ENCODE measurements around the gene GRM5. TPM values are rescaled to one million over a fixed set of nuclear protein-coding genes. Genes with fewer than 3 reads are reported as not detected.

GRM5 gene
- total RNA-seq, 4 donors from 2014 or later, result not detected

DNA sequence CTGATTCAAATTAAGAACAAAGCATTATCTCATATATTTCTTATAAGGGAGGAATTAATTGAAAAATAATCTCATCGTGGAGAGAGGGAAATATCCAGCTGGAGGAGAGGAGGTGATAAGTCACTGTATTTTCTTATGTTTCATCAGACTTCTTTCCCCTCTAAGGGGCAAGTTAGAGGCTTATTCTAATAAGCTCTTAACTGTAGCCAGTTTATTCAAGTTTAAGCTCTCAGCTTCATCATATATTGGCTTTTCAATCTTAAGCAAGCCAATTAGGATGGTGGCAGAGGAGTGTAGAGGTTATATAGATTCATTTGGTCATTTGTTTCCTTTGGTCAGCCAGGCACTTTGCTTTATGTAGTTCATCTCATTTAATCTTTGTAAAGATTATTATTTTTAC is 256.7 kb downstream of the GRM5 start:
- Histone ChIP-seq H3K9me3 (no peaks in the 10 kb centered on the region), H3K4me1 (no peaks in the 10 kb centered on the region), H3K36me3 (no peaks in the 10 kb centered on the region), H3K27ac (no peak overlapping the region), H3K27me3 (no peaks in the 10 kb centered on the region), H3K4me3 (no peak overlapping the region)
- no peak for ATAC-seq
- TF ChIP-seq, protein P1, sequence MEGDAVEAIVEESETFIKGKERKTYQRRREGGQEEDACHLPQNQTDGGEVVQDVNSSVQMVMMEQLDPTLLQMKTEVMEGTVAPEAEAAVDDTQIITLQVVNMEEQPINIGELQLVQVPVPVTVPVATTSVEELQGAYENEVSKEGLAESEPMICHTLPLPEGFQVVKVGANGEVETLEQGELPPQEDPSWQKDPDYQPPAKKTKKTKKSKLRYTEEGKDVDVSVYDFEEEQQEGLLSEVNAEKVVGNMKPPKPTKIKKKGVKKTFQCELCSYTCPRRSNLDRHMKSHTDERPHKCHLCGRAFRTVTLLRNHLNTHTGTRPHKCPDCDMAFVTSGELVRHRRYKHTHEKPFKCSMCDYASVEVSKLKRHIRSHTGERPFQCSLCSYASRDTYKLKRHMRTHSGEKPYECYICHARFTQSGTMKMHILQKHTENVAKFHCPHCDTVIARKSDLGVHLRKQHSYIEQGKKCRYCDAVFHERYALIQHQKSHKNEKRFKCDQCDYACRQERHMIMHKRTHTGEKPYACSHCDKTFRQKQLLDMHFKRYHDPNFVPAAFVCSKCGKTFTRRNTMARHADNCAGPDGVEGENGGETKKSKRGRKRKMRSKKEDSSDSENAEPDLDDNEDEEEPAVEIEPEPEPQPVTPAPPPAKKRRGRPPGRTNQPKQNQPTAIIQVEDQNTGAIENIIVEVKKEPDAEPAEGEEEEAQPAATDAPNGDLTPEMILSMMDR (IDR thresholded peaks at IDR 0.05), result no peak
- TF ChIP-seq EP300 (IDR thresholded peaks at IDR 0.05) (no peak), POLR2A (IDR thresholded peaks at IDR 0.05) (no peak), POLR2AphosphoS5 (IDR thresholded peaks at IDR 0.05) (no peak)
- WGBS, 2 donors (ENCODE audit: low coverage in 1 of 2), result 50 to 70% methylated on average over 1 of the region's 1 CpG

DNA sequence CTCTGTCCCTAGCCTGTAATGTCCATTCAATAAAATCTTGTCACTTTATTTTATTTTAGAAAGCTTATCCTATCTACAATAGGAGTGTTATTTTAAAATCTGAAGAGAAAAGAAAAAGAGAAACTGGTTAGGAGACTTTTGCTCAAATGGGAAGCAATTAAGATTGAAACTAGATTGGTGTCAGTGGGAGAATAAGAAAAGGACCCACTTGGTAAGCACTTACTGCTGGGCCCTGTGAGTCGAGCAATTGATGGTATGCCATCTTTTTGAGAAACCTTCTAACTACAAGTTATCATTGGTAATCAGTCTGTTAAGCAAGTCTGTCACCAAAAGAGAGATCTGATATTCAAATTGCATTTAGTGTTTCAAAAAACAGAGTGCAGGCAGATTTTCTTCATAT is 258.4 kb downstream of the GRM5 start:
- TF ChIP-seq, protein P1 (IDR thresholded peaks at IDR 0.05), result no peak
- TF ChIP-seq POLR2AphosphoS5 (IDR thresholded peaks at IDR 0.05), result no peak
- no peak for TF ChIP-seq EP300 (IDR thresholded peaks at IDR 0.05)
- no peak for TF ChIP-seq POLR2A (IDR thresholded peaks at IDR 0.05)
- Histone ChIP-seq H3K27ac (no peak overlapping the region), H3K36me3 (no peaks in the 10 kb centered on the region), H3K27me3 (no peaks in the 10 kb centered on the region), H3K4me3 (no peak overlapping the region), H3K4me1 (no peaks in the 10 kb centered on the region), H3K9me3 (no peaks in the 10 kb centered on the region)
- WGBS, 2 donors (ENCODE audit: low coverage in 1 of 2), result 88 to 100% methylated on average over 1 of the region's 1 CpG
- no peak for ATAC-seq

DNA sequence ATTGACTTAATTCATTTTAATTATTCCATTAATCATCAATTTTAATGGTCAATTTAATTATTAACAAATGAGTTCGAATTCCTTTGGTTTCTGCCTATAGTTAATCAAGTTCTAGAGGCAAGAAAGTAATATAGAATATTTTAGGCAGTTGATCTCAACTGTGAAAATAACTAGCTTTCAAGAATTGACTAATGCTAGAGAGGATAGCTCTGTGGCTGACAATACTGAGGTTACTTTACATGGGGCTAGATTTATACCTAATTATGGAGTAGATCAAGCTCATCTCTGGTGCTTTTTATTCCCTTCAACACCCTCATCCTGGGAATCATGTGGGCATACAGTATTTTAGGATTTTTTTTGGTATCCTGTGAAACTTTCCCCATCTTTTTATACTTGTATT is 259.4 kb downstream of the GRM5 start:
- 67 to 76% methylated on average over 1 of the region's 1 CpG for WGBS, 2 donors (ENCODE audit: low coverage in 1 of 2)
- no peaks in the 10 kb centered on the region for H3K4me1 ChIP-seq
- H3K9me3 ChIP-seq, result no peaks in the 10 kb centered on the region
- TF ChIP-seq POLR2A (IDR thresholded peaks at IDR 0.05) (no peak), EP300 (IDR thresholded peaks at IDR 0.05) (no peak), POLR2AphosphoS5 (IDR thresholded peaks at IDR 0.05) (no peak)
- TF ChIP-seq, protein P1 (IDR thresholded peaks at IDR 0.05), result no peak
- no peaks in the 10 kb centered on the region for H3K36me3 ChIP-seq
- no peak overlapping the region for H3K4me3 ChIP-seq
- no peaks in the 10 kb centered on the region for H3K27me3 ChIP-seq
- H3K27ac ChIP-seq, result no peak overlapping the region
- no peak for ATAC-seq

DNA sequence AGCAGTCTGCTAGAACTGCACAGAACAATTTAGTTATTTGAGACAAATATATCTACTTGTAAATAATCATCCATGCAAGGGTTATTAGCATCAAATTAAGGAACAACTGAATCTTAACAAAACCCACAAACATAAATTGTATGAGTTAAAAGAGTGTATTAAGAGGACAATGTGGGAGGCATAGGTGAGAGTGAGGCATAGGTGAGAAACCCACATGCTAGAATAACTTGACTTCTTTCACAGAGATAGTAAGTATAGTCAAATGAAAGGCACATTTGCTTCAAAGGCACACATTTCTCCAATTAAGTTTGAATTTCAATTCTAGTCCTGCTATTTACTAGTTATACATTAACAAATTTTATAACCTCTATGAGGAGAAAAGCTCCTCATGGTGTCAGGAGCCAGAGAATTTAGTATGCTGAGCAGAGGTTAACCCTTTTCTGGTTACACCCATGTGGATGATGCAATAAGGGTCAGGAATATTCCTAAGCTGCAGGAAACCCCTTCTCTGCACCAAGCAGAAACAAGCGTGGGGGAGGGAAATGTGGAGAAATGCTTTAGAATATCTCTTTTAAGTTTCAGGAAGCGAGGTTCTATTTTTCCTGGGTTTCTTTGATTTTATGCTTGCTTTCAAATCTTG is 264.2 kb downstream of the GRM5 start:
- TF ChIP-seq POLR2A (IDR thresholded peaks at IDR 0.05) (no peak), EP300 (IDR thresholded peaks at IDR 0.05) (no peak), POLR2AphosphoS5 (IDR thresholded peaks at IDR 0.05) (no peak)
- TF ChIP-seq, protein P1 (IDR thresholded peaks at IDR 0.05), result no peak
- Histone ChIP-seq H3K4me1 (no peaks in the 10 kb centered on the region), H3K36me3 (no peaks in the 10 kb centered on the region), H3K27ac (no peak overlapping the region), H3K4me3 (no peak overlapping the region), H3K27me3 (no peaks in the 10 kb centered on the region), H3K9me3 (no peaks in the 10 kb centered on the region)
- no peak for ATAC-seq
- 83 to 100% methylated on average over 2 of the region's 2 CpGs for WGBS, 2 donors (ENCODE audit: low coverage in 1 of 2)

DNA sequence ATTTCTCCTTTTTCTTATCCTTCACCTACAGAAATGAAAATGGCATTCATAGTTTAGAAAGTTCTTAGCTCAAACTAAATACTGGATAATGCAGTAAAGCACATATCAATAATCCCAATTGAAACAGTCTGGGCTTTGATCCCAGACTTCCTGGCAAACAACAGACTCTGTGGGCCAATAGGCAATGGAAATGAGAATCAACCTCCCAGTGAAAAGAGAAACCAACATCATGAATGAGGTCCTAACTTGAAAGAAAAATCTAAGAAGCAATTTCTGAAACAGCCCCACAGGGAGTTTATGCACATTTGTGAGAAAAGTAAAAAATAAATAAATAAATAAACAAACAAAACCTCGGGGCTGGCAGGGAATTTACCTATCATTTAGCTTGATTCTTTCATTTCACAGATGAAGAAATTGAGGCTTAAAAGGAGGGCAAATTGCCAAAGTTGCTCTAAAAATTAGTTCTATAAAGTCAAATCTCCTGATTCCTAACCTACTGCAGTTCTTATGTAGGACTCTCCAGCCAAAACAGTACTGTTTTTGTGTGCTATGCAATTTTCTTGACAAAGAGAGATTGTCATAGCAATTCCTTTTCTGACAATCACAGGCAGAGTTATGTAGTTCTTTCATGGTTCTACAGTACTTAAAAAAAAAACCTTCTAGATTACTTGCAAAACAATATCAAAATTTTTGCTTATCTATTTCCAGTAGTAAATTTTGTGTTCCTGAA is 265.8 kb downstream of the GRM5 start:
- no peak for ATAC-seq
- no peak overlapping the region for H3K27ac ChIP-seq
- no peaks in the 10 kb centered on the region for H3K9me3 ChIP-seq
- no peak overlapping the region for H3K4me3 ChIP-seq
- no peaks in the 10 kb centered on the region for H3K4me1 ChIP-seq
- 18 to 20% methylated on average over 1 of the region's 1 CpG for WGBS, 2 donors (ENCODE audit: low coverage in 1 of 2)
- H3K27me3 ChIP-seq, result no peaks in the 10 kb centered on the region
- no peaks in the 10 kb centered on the region for H3K36me3 ChIP-seq
- TF ChIP-seq, protein P1 (IDR thresholded peaks at IDR 0.05), result no peak
- TF ChIP-seq POLR2AphosphoS5 (IDR thresholded peaks at IDR 0.05) (no peak), EP300 (IDR thresholded peaks at IDR 0.05) (no peak), POLR2A (IDR thresholded peaks at IDR 0.05) (no peak)
